Activated CD4-positive, alpha-beta T cell treated with anti-CD3 and anti-CD28 coated beads for 4 hours (primary cell): ENCODE measurements around the gene CXCL5.
"Not testable (repeated sequence)": the region's sequence is repeated elsewhere in the genome, so short reads cannot be mapped to it uniquely, and the experiment has no call there.

Experiments used
- DNase-seq, 2 donors: peaks; one replicate each; pipeline ENCODE4 v3.0.0-alpha.2; 2020

CXCL5 gene

GRCh38 chr4:74014332-74014731 lies 15.9 kb upstream of the CXCL5 start:
- DNase-seq, result no peak

GRCh38 chr4:74013264-74013663 lies 14.8 kb upstream of the CXCL5 start:
- no peak for DNase-seq

- no peak for DNase-seq
Observed at GRCh38 chr4:74012130-74012529, 13.7 kb upstream of the CXCL5 start.

- no peak for DNase-seq
Observed at GRCh38 chr4:74009307-74009706, 10.8 kb upstream of the CXCL5 start.

- no peak for DNase-seq
Observed at GRCh38 chr4:74006009-74006476, 7.6 kb upstream of the CXCL5 start.

GRCh38 chr4:74005528-74005927 lies 7.1 kb upstream of the CXCL5 start:
- DNase-seq, result no peak

GRCh38 chr4:74004668-74005067 lies 6.2 kb upstream of the CXCL5 start:
- no peak for DNase-seq

GRCh38 chr4:74000301-74000700 lies 1.8 kb upstream of the CXCL5 start:
- no peak for DNase-seq

- no peak for DNase-seq
Observed at GRCh38 chr4:73992050-73992449, 6.4 kb downstream of the CXCL5 start.

- DNase-seq, result no peak
Observed at GRCh38 chr4:73991742-73992000, 6.8 kb downstream of the CXCL5 start.

- no peak for DNase-seq
Observed at GRCh38 chr4:73990988-73991741, 7.3 kb downstream of the CXCL5 start.

GRCh38 chr4:73989928-73990327 lies 8.5 kb downstream of the CXCL5 start:
- DNase-seq, result no peak

- DNase-seq, result no peak
Observed at GRCh38 chr4:73989031-73989430, 9.4 kb downstream of the CXCL5 start.

- no peak for DNase-seq
Observed at GRCh38 chr4:73988061-73988460, 10.4 kb downstream of the CXCL5 start, which contains the start of gene PPBP. Gene PPBP (minus strand): TSS chr4:73988190. CDS start chr4:73988103, 87 bp downstream.

GRCh38 chr4:73985528-73985852 lies 13.0 kb downstream of the CXCL5 start:
- DNase-seq, result no peak

- no peak for DNase-seq
Observed at GRCh38 chr4:73984736-73985527, 13.5 kb downstream of the CXCL5 start.

- not testable (repeated sequence) for DNase-seq
Observed at GRCh38 chr4:73981175-73981574, 17.3 kb downstream of the CXCL5 start.

- no peak for DNase-seq
Observed at GRCh38 chr4:73979407-73979957, 19.0 kb downstream of the CXCL5 start.

GRCh38 chr4:73978886-73979285 lies 19.6 kb downstream of the CXCL5 start:
- DNase-seq, result no peak

- DNase-seq, result no peak
Observed at GRCh38 chr4:73976716-73977115, 21.8 kb downstream of the CXCL5 start.

- no peak for DNase-seq
Observed at GRCh38 chr4:73976217-73976616, 22.3 kb downstream of the CXCL5 start.

- DNase-seq, result no peak
Observed at GRCh38 chr4:73974352-73974751, 24.1 kb downstream of the CXCL5 start.

- DNase-seq, result no peak
Observed at GRCh38 chr4:73970945-73971344, 27.5 kb downstream of the CXCL5 start.

GRCh38 chr4:73970011-73970410 lies 28.5 kb downstream of the CXCL5 start:
- DNase-seq, result no peak
